GM19351 (cell line): Measurements from ENCODE around the gene SLC25A47.
"Not testable (repeated sequence)": the region's sequence is repeated elsewhere in the genome, so short reads cannot be mapped to it uniquely, and the experiment has no call there.

Source experiments
- ATAC-seq: cut with Tn5 transposase; IDR thresholded peaks from one replicate; pipeline ENCODE4 v1.9.1; 2021; ENCODE audit warnings: mild to moderate bottlenecking, moderate library complexity; ENCODE audit not compliant: unreplicated experiment

The SLC25A47 gene

GRCh38 chr14:100304825-100305323 is 18.3 kb upstream of the SLC25A47 start:
- ATAC-seq: no peak

- ATAC-seq: no peak
These were observed 17.6 kb upstream of the SLC25A47 start for GRCh38 chr14:100305324-100306100.

GRCh38 chr14:100306101-100306997 is 16.8 kb upstream of the SLC25A47 start, which contains the start of gene SLC25A29:
SLC25A29 (minus strand) TSS chr14:100306444; CDS start chr14:100306232, 212 bp downstream.
- peak; percentile 89 for ATAC-seq

GRCh38 chr14:100306998-100307765 is 16.0 kb upstream of the SLC25A47 start:
- no peak for ATAC-seq

GRCh38 chr14:100307766-100308426 is 15.2 kb upstream of the SLC25A47 start:
- no peak for ATAC-seq

GRCh38 chr14:100308427-100308792 is 14.7 kb upstream of the SLC25A47 start:
- not testable (repeated sequence) for ATAC-seq

GRCh38 chr14:100309028-100309737 is 14.0 kb upstream of the SLC25A47 start:
- no peak for ATAC-seq

GRCh38 chr14:100312110-100312876 is 10.8 kb upstream of the SLC25A47 start:
- ATAC-seq: not testable (repeated sequence)

GRCh38 chr14:100312877-100313400 is 10.2 kb upstream of the SLC25A47 start:
- ATAC-seq: no peak

GRCh38 chr14:100313464-100314230 is 9.5 kb upstream of the SLC25A47 start:
- no peak for ATAC-seq

- no peak for ATAC-seq
These were observed 8.4 kb upstream of the SLC25A47 start for GRCh38 chr14:100314724-100315123.

- no peak for ATAC-seq
These were observed 5.8 kb upstream of the SLC25A47 start for GRCh38 chr14:100317389-100317788.

GRCh38 chr14:100317912-100318808 is 5.0 kb upstream of the SLC25A47 start:
- ATAC-seq: peak; percentile 93

- no peak for ATAC-seq
These were observed 2.8 kb upstream of the SLC25A47 start for GRCh38 chr14:100320157-100320856.

- no peak for ATAC-seq
These were observed 1.5 kb upstream of the SLC25A47 start for GRCh38 chr14:100321473-100322137.
